IMR-90 (cell line): Measurements from ENCODE around the gene UNK. TPM values are rescaled to one million over a fixed set of nuclear protein-coding genes. Genes with fewer than 3 reads are reported as not detected.

Experiments used
- ATAC-seq: fragments of 200-7000 bp; cut with Tn5 transposase; 2 replicates; pipeline ENCODE4 v1.9.1; 2020; ENCODE audit warnings: low read depth, mild to moderate bottlenecking, moderate library complexity
- BruUV-seq: library from RNA; stranded (reverse); fragments of 400-500 nt; replicated peaks from 2 replicates; lab custom pipeline; 2021; lab: Mats Ljungman, UMichigan
- CTCF ChIA-PET: fragments of 300-600 bp; formaldehyde crosslinking; extraction: SDS; loops from one replicate; lab custom pipeline; 2021; ENCODE audit warnings: antibody characterized with exemption; lab: Yijun Ruan, JAX
- POLR2A ChIA-PET: fragments of 300-600 bp; sonication (Branson Sonifier 250); formaldehyde crosslinking; loops from one replicate; lab custom pipeline; 2022; ENCODE audit warnings: antibody characterized with exemption; ENCODE audit not compliant: unreplicated experiment; lab: Charles Lee
- DNase-seq: peaks from one replicate; pipeline ENCODE4 v3.0.0; 2013
- H2AFZ ChIP-seq: replicated peaks from 2 replicates; pipeline ENCODE3; 2013; ENCODE audit warnings: low read length, mild to moderate bottlenecking; ENCODE audit not compliant: poor library complexity
- H2AK5ac ChIP-seq: 2 replicates; pipeline ENCODE4 v1.6.1; 2013; ENCODE audit warnings: low read depth, low read length, inconsistent platforms
- H2AK9ac ChIP-seq: replicated peaks from 2 replicates; pipeline ENCODE3; 2013; ENCODE audit warnings: mild to moderate bottlenecking, low read depth, low read length, moderate library complexity; ENCODE audit not compliant: poor library complexity
- H2BK120ac ChIP-seq: 2 replicates; pipeline ENCODE4 v1.6.1; 2013; ENCODE audit warnings: low read depth, low read length, inconsistent platforms
- H2BK15ac ChIP-seq: 3 replicates; pipeline ENCODE4 v1.6.1; 2013; ENCODE audit warnings: low read depth, low read length, inconsistent platforms
- H2BK20ac ChIP-seq: 2 replicates; pipeline ENCODE4 v1.6.1; 2013; ENCODE audit warnings: low read depth, mild to moderate bottlenecking, inconsistent platforms, low read length, moderate library complexity
- H2BK5ac ChIP-seq: 2 replicates; pipeline ENCODE4 v1.6.1; 2013; ENCODE audit warnings: mild to moderate bottlenecking, low read depth, low read length, inconsistent platforms; ENCODE audit not compliant: poor library complexity, severe bottlenecking
- H3K14ac ChIP-seq: replicated peaks from 2 replicates; pipeline ENCODE4 v1.6.1; 2013; ENCODE audit warnings: low read depth, low read length, inconsistent platforms
- H3K18ac ChIP-seq: 2 replicates; pipeline ENCODE4 v1.6.1; 2013; ENCODE audit warnings: low read depth, low read length, control low read depth
- H3K23ac ChIP-seq: 2 replicates; pipeline ENCODE4 v1.6.1; 2013; ENCODE audit warnings: low read depth, low read length, inconsistent platforms
- H3K27ac ChIP-seq: 2 replicates; pipeline ENCODE4 v1.5.1; 2013; ENCODE audit warnings: mild to moderate bottlenecking, control low read depth, low read length; ENCODE audit not compliant: insufficient read depth
- H3K27me3 ChIP-seq: 2 replicates; pipeline ENCODE4 v1.6.1; 2013; ENCODE audit warnings: low read length; ENCODE audit not compliant: control insufficient read depth, insufficient read depth
- H3K36me3 ChIP-seq: 2 replicates; pipeline ENCODE4 v1.6.1; 2013; ENCODE audit warnings: low read length, mixed read lengths; ENCODE audit not compliant: control insufficient read depth, insufficient read depth
- H3K4ac ChIP-seq: 2 replicates; pipeline ENCODE4 v1.6.1; 2013; ENCODE audit warnings: low read depth, low read length, inconsistent platforms
- H3K4me1 ChIP-seq: 2 replicates; pipeline ENCODE4 v1.6.1; 2013; ENCODE audit warnings: low read length, mixed read lengths; ENCODE audit not compliant: control insufficient read depth, insufficient read depth
- H3K4me2 ChIP-seq: 2 replicates; pipeline ENCODE4 v1.6.1; 2013; ENCODE audit warnings: low read depth, mild to moderate bottlenecking, control low read depth, low read length, moderate library complexity
- H3K4me3 ChIP-seq: 2 replicates; pipeline ENCODE4 v1.5.1; 2013; ENCODE audit warnings: low read depth, mild to moderate bottlenecking, control low read depth, low read length, moderate library complexity; ENCODE audit not compliant: insufficient read depth
- H3K56ac ChIP-seq: 2 replicates; pipeline ENCODE4 v1.6.1; 2013; ENCODE audit warnings: low read length, inconsistent platforms; ENCODE audit not compliant: insufficient read depth; ENCODE audit errors: extremely low read depth
- H3K79me1 ChIP-seq, 2 experiments: 2 replicates each; pipeline ENCODE4 v1.6.1; 2013; ENCODE audit warnings: low read length in 2 of 2, inconsistent platforms in 1 of 2, low read depth in 1 of 2
- H3K9ac ChIP-seq: 2 replicates; pipeline ENCODE4 v1.6.1; 2013; ENCODE audit warnings: low read depth, low read length, control low read depth
- H3K9me1 ChIP-seq: 2 replicates; pipeline ENCODE4 v1.6.1; 2013; ENCODE audit warnings: low read length, inconsistent platforms; ENCODE audit not compliant: insufficient read depth
- H3K9me3 ChIP-seq: 2 replicates; pipeline ENCODE4 v1.6.1; 2013; ENCODE audit warnings: low read length; ENCODE audit not compliant: control insufficient read depth, insufficient read depth
- H4K20me1 ChIP-seq: 2 replicates; pipeline ENCODE4 v1.6.1; 2013; ENCODE audit warnings: low read length, inconsistent platforms; ENCODE audit not compliant: insufficient read depth
- H4K5ac ChIP-seq: 2 replicates; pipeline ENCODE4 v1.6.1; 2013; ENCODE audit warnings: mild to moderate bottlenecking, low read depth, low read length, control low read depth
- H4K8ac ChIP-seq, 2 experiments: 2 replicates each; pipeline ENCODE4 v1.6.1; 2013; ENCODE audit warnings: low read depth in 2 of 2, low read length in 2 of 2, control low read depth in 1 of 2, inconsistent platforms in 1 of 2
- H4K91ac ChIP-seq: 2 replicates; pipeline ENCODE4 v1.6.1; 2013; ENCODE audit warnings: low read depth, low read length, inconsistent platforms; ENCODE audit not compliant: insufficient read depth
- CEBPB ChIP-seq: IDR thresholded peaks from 2 replicates; pipeline ENCODE4 v1.6.1; 2012; ENCODE audit warnings: low read depth, low read length, improper control_type of control experiment
- CHD1 ChIP-seq: IDR thresholded peaks from 2 replicates; pipeline ENCODE4 v1.6.1; 2012; ENCODE audit warnings: low read depth, low read length, improper control_type of control experiment
- NFE2L2 ChIP-seq: fragments of 150-350 bp; IDR thresholded peaks from 2 replicates; pipeline ENCODE4 v1.6.1; 2016; ENCODE audit warnings: low read depth, mild to moderate bottlenecking, low read length
- POLR2A ChIP-seq: IDR thresholded peaks from 2 replicates; pipeline ENCODE4 v1.6.1; 2012; ENCODE audit warnings: mild to moderate bottlenecking, low read depth, low read length
- RFX5 ChIP-seq: IDR thresholded peaks from 2 replicates; pipeline ENCODE4 v1.8.0; 2012; ENCODE audit warnings: low read depth, mild to moderate bottlenecking, low read length, moderate library complexity
- WGBS, 2 experiments: methylation state at CpG; one replicate each; pipeline versions ENCODE4 v1.1.5 to v1.1.7; 2013; ENCODE audit warnings: missing lambda C conversion rate in 2 of 2; ENCODE audit not compliant: insufficient read length in 1 of 2; ENCODE audit errors: extremely low coverage in 2 of 2; 5-methylcytosine and 5-hydroxymethylcytosine counted together
- dilution Hi-C: fragments of 300-500 bp; cut with HindIII; formaldehyde crosslinking; loops from one replicate; pipeline ENCODE4 v1.14.3; 2018; ENCODE audit warnings: low sequenced_read_pairs; ENCODE audit not compliant: unreplicated experiment
- in situ Hi-C: fragments of 300-500 bp; cut with MboI; formaldehyde crosslinking; loops from 3 replicates; pipeline ENCODE4 v1.14.3; 2019; ENCODE audit warnings: low sequenced_read_pairs, inconsistent platforms, mixed read lengths
- intact Hi-C: fragments of 100-400 bp; cut with micrococcal nuclease; formaldehyde crosslinking; loops from 2 replicates; pipeline ENCODE4 v1.10.0; 2022
- polyA plus RNA-seq, 3 experiments: library from polyadenylated mRNA; depleted of rRNA; stranded (reverse); fragments of >200 nt; gene quantifications; 2 replicates each; pipeline ENCODE4 v1.2.3, GENCODE V29; 2012; ENCODE audit warnings: low replicate concordance in 1 of 3
- total RNA-seq: library from RNA; depleted of rRNA; stranded (reverse); fragments of >200 nt; gene quantifications from 2 replicates; pipeline ENCODE4 v1.2.3, GENCODE V29; 2012
- TF ChIP-seq, protein P1 (sequence below): fragments of 150-350 bp; IDR thresholded peaks from 2 replicates; pipeline ENCODE4 v1.6.1; 2016; ENCODE audit warnings: low read depth, mild to moderate bottlenecking, low read length, moderate library complexity, borderline replicate concordance
- TF ChIP-seq, protein P2 (sequence below): conservative IDR thresholded peaks from 2 replicates; pipeline ENCODE4 v1.5.1; 2012; ENCODE audit warnings: mild to moderate bottlenecking, low read depth, low read length, improper control_type of control experiment
- TF ChIP-seq, protein P3 (sequence below): fragments of 150-350 bp; IDR thresholded peaks from 2 replicates; pipeline ENCODE4 v1.6.1; 2017; ENCODE audit warnings: mild to moderate bottlenecking, antibody characterized with exemption, low read length, low read depth

The UNK gene
- total and polyA plus RNA-seq, 2 of the 4 experiments (the other 2 are of a cell fraction) = 15.4 to 17.3 TPM

GRCh38 chr17:75843577-75844529 lies 59.2 kb downstream of the UNK start, which contains the start of gene UNC13D:
TSS of gene UNC13D (minus strand) at chr17:75844404. CDS start at chr17:75844337, 67 bp downstream.
- H2AFZ ChIP-seq = peak within 1 kb of the TSS; percentile 88
- BruUV-seq = no TSS peak
- no peak within 1 kb of the TSS for H3K4me3 ChIP-seq
- peak within 1 kb of the TSS; percentile 66 for H4K91ac ChIP-seq
- WGBS, 2 experiments = 100% methylated on average over 1 of the region's 35 CpGs; no CpG with 5 or more reads in 1 of the 2 experiments
- H2BK120ac ChIP-seq = peak within 1 kb of the TSS; percentile 88
- H3K56ac ChIP-seq = no peak within 1 kb of the TSS
- peak within 1 kb of the TSS; percentile 26 for H3K27ac ChIP-seq
- TF ChIP-seq CEBPB = no peak
- TF ChIP-seq NFE2L2 = no peak
- TF ChIP-seq, protein P1, sequence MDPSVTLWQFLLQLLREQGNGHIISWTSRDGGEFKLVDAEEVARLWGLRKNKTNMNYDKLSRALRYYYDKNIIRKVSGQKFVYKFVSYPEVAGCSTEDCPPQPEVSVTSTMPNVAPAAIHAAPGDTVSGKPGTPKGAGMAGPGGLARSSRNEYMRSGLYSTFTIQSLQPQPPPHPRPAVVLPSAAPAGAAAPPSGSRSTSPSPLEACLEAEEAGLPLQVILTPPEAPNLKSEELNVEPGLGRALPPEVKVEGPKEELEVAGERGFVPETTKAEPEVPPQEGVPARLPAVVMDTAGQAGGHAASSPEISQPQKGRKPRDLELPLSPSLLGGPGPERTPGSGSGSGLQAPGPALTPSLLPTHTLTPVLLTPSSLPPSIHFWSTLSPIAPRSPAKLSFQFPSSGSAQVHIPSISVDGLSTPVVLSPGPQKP = no peak
- no peak for TF ChIP-seq CHD1
- TF ChIP-seq, protein P2, sequence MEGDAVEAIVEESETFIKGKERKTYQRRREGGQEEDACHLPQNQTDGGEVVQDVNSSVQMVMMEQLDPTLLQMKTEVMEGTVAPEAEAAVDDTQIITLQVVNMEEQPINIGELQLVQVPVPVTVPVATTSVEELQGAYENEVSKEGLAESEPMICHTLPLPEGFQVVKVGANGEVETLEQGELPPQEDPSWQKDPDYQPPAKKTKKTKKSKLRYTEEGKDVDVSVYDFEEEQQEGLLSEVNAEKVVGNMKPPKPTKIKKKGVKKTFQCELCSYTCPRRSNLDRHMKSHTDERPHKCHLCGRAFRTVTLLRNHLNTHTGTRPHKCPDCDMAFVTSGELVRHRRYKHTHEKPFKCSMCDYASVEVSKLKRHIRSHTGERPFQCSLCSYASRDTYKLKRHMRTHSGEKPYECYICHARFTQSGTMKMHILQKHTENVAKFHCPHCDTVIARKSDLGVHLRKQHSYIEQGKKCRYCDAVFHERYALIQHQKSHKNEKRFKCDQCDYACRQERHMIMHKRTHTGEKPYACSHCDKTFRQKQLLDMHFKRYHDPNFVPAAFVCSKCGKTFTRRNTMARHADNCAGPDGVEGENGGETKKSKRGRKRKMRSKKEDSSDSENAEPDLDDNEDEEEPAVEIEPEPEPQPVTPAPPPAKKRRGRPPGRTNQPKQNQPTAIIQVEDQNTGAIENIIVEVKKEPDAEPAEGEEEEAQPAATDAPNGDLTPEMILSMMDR = no peak
- no peak for TF ChIP-seq RFX5
- TF ChIP-seq, protein P3, sequence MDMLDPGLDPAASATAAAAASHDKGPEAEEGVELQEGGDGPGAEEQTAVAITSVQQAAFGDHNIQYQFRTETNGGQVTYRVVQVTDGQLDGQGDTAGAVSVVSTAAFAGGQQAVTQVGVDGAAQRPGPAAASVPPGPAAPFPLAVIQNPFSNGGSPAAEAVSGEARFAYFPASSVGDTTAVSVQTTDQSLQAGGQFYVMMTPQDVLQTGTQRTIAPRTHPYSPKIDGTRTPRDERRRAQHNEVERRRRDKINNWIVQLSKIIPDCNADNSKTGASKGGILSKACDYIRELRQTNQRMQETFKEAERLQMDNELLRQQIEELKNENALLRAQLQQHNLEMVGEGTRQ = no peak
- no peak for TF ChIP-seq POLR2A
- ChIA-PET POLR2A (no interaction called here), CTCF (interaction anchor here (1.0 kb wide), 1 partner anchor 14 kb away, joined by 3 read pairs; no protein-coding TSS in a partner anchor)
- 0 out of 4 replicates have a peak, but pooled peaks cover 0 to 2% of the 10 kb centered on the region in 2 experiments for H3K79me1 ChIP-seq
- H3K9ac ChIP-seq = no peak within 1 kb of the TSS
- peaks cover 7% of the 10 kb centered on the region for H4K20me1 ChIP-seq
- intact Hi-C loops (no loop called here), dilution Hi-C loops (no loop called here), in situ Hi-C loops (no loop called here)
- peak within 1 kb of the TSS; percentile 4 to 83; a peak in 3 of 4 replicates for H4K8ac ChIP-seq
- H3K4me1 ChIP-seq = peaks cover 6% of the 10 kb centered on the region
- ATAC-seq (no peak), DNase-seq (no peak)
- peaks cover 29% of the 10 kb centered on the region for H3K36me3 ChIP-seq
- peak within 1 kb of the TSS; percentile 86 for H2AK5ac ChIP-seq
- H3K18ac ChIP-seq = no peak within 1 kb of the TSS
- H2BK15ac ChIP-seq = no peak within 1 kb of the TSS; the same call in 2 of the 3 replicates
- H3K23ac ChIP-seq = no peak within 1 kb of the TSS; the same call in 1 of the 2 replicates
- H2AK9ac ChIP-seq = peak within 1 kb of the TSS; percentile 98
- no peak within 1 kb of the TSS; the same call in 1 of the 2 replicates for H2BK20ac ChIP-seq
- no peaks in the 10 kb centered on the region for H3K9me3 ChIP-seq
- H2BK5ac ChIP-seq = peak within 1 kb of the TSS; percentile 82
- no peaks in the 10 kb centered on the region for H3K27me3 ChIP-seq
- H3K14ac ChIP-seq = peak within 1 kb of the TSS; percentile 63
- 0 out of 2 replicates have a peak, but pooled peaks cover 4% of the 10 kb centered on the region for H3K9me1 ChIP-seq
- no peak within 1 kb of the TSS for H4K5ac ChIP-seq
- no peak within 1 kb of the TSS for H3K4me2 ChIP-seq
- H3K4ac ChIP-seq = peak within 1 kb of the TSS; percentile 85
